ENCODE results near the gene GSTCD.
"Not testable (repeated sequence)": the region's sequence is repeated elsewhere in the genome, so short reads cannot be mapped to it uniquely, and the experiment has no call there.

Gene GSTCD

GRCh38 chr4:105708181-105709080, at the start of gene GSTCD, which contains the start of gene INTS12:
GSTCD (plus strand) TSS chr4:105708784; CDS start chr4:105717614, 8,830 bp downstream.
INTS12 (minus strand) TSS chr4:105708689; CDS start chr4:105700005, 8,684 bp downstream.
- peak; percentile 18 to 93 (median 88) for DNase-seq

- no peak for DNase-seq
Measured at GRCh38 chr4:105659190-105659589, 49.4 kb upstream of the GSTCD start.

DNA sequence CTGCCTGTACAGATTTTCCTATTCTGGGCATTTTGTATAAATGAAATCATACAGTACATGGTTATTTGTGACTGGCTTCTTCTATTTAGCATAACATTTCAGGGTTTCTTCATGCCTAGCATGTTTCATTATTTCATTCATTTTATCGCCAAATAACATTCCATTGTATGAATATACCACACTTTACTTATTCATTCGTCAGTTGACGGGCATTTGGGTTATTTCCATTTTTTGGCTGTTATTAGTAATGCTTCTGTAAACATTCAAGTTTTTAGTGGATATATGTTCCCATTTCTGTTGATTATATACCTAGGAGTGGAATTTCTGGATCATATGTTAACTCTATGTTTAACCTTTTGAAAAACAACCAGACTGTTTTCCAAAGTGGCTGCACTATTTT, 47.6 kb upstream of the GSTCD start:
- no peak for DNase-seq

- no peak for DNase-seq
Measured at GRCh38 chr4:105662935-105663675, 45.5 kb upstream of the GSTCD start.

DNA sequence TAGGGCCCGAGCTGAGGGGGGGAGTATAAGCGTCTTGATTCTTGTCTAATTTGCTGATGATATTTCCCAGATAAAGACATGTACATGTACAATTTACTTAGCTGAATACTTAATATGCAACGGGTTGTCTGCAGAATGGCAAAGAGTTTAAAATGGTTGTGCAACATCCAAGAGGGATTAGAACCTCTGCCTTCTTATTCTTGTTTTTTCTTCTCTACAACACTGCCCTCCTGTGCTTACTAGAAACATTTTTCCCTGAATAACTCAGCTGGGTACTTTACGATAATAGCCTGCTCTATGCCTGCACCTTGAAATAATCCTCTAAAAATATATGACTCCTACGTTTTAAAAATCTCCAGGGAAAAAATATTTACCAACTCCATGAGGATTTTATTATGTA, 41.9 kb upstream of the GSTCD start:
- DNase-seq: no peak

DNA sequence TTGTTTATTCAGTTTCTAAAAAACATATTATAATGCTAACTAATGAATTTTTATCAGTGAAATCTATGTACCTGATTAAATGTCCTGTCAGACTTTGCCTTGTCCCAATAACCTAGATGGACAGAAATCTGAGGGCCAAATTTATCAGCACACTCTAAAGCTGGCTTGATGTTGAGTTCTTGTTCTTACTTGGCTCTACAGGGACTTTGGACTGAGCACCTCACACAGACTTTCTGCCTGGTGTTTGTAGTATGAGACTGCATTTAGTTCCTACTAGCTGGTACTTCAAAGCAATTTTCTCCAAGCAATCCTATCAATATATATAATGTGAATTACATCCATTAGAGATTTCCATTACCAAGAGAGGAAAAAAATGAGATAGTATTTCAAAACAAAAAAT, 37.9 kb upstream of the GSTCD start:
- DNase-seq: no peak

DNA sequence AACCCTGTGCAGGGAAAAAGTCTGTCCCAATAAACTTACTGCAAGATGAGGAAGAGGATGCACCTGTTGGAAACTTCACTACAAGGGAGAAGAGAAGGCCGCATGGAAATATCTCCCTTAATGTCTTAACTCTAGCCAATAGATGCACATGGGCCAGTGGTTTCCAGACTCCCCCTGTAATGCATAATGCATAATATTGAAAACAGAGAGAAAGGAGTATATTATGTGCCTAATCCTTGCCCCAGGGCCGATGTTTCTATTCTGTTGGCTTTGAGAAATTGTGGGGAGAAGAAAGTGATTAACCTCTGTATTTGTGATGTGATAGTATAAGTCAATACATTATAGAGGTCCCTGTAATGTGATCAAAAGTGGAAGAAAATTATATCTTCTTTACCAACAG, 37.3 kb upstream of the GSTCD start:
- no peak for DNase-seq

- DNase-seq: no peak
Measured at GRCh38 chr4:105674011-105674410, 34.6 kb upstream of the GSTCD start.

DNA sequence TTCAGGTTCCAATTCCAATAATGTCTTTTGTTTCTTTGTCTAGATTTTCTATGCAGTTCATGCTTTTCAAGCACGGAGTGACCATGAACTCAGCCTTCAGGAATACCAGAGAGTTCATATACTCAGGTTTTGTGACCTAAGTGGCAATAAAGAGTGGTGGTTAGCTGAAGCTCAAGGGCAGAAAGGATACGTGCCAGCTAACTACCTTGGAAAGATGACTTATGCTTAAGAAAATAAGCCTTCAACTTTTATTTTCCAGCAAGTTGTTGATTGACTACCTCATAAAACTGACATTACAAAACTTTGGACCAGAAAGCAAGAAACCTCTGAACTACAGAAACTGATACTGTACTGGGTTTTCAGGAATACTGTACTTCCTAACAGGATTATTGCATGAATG, 30.9 kb upstream of the GSTCD start:
- no peak for DNase-seq

GRCh38 chr4:105679186-105679585, 29.4 kb upstream of the GSTCD start:
- no peak for DNase-seq

DNA sequence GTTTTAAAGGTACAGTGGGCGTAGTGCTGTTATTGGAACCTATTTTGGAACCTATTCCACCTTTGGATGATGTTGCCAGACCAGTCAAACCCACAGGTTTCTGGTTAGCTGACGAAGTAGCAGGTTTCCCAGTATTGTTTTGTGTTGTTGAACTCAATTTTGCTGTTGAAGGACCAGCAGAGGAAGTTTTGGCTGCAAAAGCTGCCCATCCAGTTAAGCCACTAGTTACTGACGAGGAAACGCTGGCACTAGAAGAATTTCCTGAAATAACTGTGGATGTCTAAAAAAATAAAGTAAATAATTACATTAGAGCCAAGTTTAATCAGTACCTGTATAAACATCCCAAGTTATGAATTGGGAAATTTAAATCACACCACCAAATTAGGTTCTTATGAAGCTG, 25.5 kb upstream of the GSTCD start:
- no peak for DNase-seq

GRCh38 chr4:105686571-105686970, 22.0 kb upstream of the GSTCD start:
- DNase-seq: no peak

GRCh38 chr4:105694812-105695211, 13.8 kb upstream of the GSTCD start:
- not testable (repeated sequence) for DNase-seq

DNA sequence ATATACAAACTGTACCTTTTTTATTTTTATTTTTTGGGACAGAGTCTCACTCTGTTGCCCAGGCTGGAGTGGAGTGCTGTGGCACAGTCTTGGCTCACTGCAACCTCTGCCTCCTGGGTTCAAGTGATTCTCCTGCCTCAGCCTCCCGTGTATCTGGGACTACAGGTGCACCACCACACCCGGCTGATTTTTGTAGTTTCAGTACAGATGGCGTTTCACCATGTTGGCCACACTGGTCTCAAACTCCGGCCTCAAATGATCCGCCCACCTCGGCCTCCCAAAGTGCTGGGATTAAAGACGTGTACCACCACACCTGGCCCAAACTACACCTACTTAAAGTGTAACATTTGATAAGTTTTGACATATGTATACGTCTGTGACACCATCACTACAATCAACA, 12.8 kb upstream of the GSTCD start:
- DNase-seq: not testable (repeated sequence)

GRCh38 chr4:105698607-105699006, 10.0 kb upstream of the GSTCD start:
- DNase-seq: no peak

GRCh38 chr4:105707782-105708180, 803 bp upstream of the GSTCD start:
- no peak for DNase-seq

DNA sequence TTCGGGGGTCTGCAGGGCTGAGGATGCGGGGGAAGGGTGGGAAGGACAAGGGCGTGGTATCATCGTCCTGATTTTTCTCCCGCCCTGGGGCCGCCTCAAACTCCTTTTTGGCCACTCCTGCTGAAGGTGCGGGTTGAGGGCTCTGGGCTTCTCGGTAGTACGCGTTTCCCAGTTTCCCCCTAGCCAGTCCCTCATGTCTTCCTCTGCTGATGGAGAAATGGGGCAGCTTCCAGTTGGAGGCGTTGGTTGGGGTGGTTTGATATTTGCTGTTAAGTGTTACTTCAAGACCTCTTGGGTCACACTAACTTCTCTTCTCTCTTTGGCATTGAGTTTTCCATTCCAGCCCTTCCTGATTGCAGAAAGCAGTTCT, 482 bp downstream of the GSTCD start:
- peak in 2 of 14 donors; percentile 24 to 57 for DNase-seq

DNA sequence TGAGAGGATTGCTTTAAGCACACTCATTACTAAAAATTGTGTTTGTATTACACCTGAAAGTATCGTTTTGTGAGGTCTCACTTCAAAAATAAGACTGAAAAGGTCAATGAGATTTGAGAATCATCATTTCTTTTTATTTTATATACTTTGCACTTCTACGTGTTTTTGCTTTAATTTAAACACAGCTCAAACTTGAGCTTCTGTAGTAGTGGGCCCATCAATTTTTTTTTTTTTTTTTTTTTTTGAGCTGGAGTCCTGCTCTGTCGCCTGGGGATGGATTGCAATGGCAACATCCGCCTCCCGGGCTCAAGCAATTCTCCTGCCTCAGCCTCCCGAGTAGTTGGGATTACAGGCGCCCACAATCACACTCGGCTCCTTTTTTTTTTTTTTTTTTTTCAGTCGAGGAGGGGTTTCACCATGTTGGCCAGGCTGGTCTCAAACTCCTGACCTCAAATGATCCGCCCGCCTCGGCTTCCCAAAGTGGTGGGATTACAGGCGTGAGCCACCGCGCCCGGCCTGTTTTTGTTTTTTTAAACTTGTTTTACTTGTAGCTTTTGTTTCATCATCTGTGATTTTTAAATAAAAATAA, 1.5 kb downstream of the GSTCD start:
- no peak for DNase-seq

- DNase-seq: no peak
Measured at GRCh38 chr4:105710678-105711077, 2.1 kb downstream of the GSTCD start.

DNA sequence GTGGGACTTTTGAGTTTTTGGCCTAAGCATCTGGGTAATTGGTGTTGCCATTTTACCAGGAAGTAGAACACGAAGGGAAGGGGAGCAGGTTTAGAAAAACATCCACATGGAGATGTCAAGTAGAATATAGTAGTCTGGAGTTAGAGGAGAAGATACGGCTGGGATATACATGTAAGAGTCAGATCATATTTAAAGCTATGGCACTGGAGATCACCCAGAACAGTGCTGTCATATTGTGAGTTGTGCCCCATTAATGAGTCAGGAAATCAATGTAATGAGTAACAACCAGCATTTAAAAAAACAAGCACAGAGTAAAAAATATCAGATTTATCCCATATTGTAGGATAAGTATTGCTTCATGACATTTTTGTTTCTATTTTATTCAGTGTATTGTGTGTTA, 4.2 kb downstream of the GSTCD start:
- DNase-seq: no peak

DNA sequence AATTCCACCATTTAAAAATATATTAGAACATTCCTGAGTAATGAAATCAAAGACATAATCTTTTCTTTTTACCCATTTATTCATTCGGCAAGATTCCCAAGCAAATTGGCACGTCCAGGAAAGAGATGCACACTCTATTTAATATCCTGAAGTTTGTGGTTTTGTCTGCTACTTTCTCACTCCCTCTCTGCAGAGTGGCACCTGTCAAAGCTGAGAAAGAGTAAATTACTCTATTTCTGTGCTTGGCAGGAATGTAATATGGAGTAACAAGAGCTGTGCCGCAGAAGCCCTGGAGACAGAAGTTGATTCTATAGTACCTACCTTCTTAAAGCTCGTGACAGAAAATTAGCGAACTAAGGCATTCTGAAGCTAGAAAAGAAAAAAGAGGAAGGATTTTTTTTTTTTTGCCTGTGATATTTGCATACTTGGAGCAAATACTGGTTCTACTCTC, 5.5 kb downstream of the GSTCD start:
- DNase-seq: no peak

GRCh38 chr4:105714932-105715331, 6.3 kb downstream of the GSTCD start:
- DNase-seq: no peak

GRCh38 chr4:105715692-105716278, 7.2 kb downstream of the GSTCD start:
- DNase-seq: peak in 1 of 14 donors; percentile 10
